A549 (cell line): ENCODE data around the gene UXS1. TPM values are rescaled to one million over a fixed set of nuclear protein-coding genes. Genes with fewer than 3 reads are reported as not detected.
A peak's percentile ranks its signal among the peaks of the same experiment; 100 is the strongest.

Experiments
- ATAC-seq, 2 experiments: fragments of 200-7000 bp in 1 of 2; fragments of >200 bp in 1 of 2; cut with Nextera tagmentation in 1 of 2; cut with Tn5 transposase in 1 of 2; 3 replicates each; pipeline versions ENCODE4 v1.8.0 to v1.9.1; 2018 to 2020; ENCODE audit warnings: mild to moderate bottlenecking in 1 of 2, moderate library complexity in 1 of 2
- CTCF ChIA-PET: fragments of 300-600 bp; sonication (Branson Sonifier 250); formaldehyde crosslinking; extraction: SDS; loops from one replicate; lab custom pipeline; 2021; ENCODE audit warnings: antibody characterized with exemption, inconsistent platforms; lab: Yijun Ruan, JAX
- POLR2A ChIA-PET: fragments of 350-600 bp; formaldehyde crosslinking; extraction: SDS; loops from one replicate; lab custom pipeline; 2021; ENCODE audit warnings: antibody characterized with exemption, inconsistent platforms; lab: Yijun Ruan, JAX
- DNase-seq, 2 experiments: peaks; one replicate each; pipeline versions ENCODE4 v3.0.0 to v3.0.0-alpha.2; 2011 to 2016; ENCODE audit warnings: low read depth in 1 of 2, low spot score in 1 of 2
- FAIRE-seq: peaks from 2 replicates; lab custom pipeline; 2011; peaks lifted over from hg19 to GRCh38; lab: Jason Lieb, UNC
- H3K27ac ChIP-seq, 2 experiments: fragments of >200 bp; sonication (Bioruptor Twin); formaldehyde crosslinking; 3 replicates each; pipeline ENCODE4 v1.5.1; 2016 to 2017
- H3K4me1 ChIP-seq: fragments of >200 bp; sonication (Bioruptor Twin); formaldehyde crosslinking; 3 replicates; pipeline ENCODE4 v1.6.1; 2016
- H3K4me2 ChIP-seq: fragments of >200 bp; sonication (Bioruptor Twin); formaldehyde crosslinking; 3 replicates; pipeline ENCODE4 v1.6.1; 2016
- H3K4me3 ChIP-seq: fragments of >200 bp; sonication (Bioruptor Twin); formaldehyde crosslinking; 3 replicates; pipeline ENCODE4 v1.5.1; 2016
- H3K9me3 ChIP-seq: fragments of >200 bp; sonication (Bioruptor Twin); formaldehyde crosslinking; 3 replicates; pipeline ENCODE4 v1.6.1; 2016
- CBX8 ChIP-seq: fragments of 200-600 bp; sonication (generic); IDR thresholded peaks from 2 replicates; pipeline ENCODE4 v1.6.1; 2016
- CHD2 ChIP-seq: fragments of 150-350 bp; IDR thresholded peaks from 2 replicates; pipeline ENCODE4 v1.6.1; 2014; ENCODE audit warnings: low read length; ENCODE audit not compliant: partially characterized antibody
- EHMT2 ChIP-seq: fragments of 200-600 bp; sonication (generic); IDR thresholded peaks from 2 replicates; pipeline ENCODE4 v1.6.1; 2016; ENCODE audit warnings: antibody characterized with exemption, low read depth, mild to moderate bottlenecking, moderate library complexity
- FOSB ChIP-seq: fragments of 250-450 bp; sonication (Bioruptor Pico); IDR thresholded peaks from 2 replicates; pipeline ENCODE4 v1.5.0; 2020; ENCODE audit warnings: mild to moderate bottlenecking, moderate library complexity
- HEYL ChIP-seq: fragments of 250-450 bp; sonication (Bioruptor Pico); IDR thresholded peaks from 2 replicates; pipeline ENCODE4 v1.8.0; 2021; ENCODE audit warnings: mild to moderate bottlenecking, moderate library complexity
- HOXA7 ChIP-seq: fragments of 250-450 bp; sonication (Bioruptor Pico); IDR thresholded peaks from 2 replicates; pipeline ENCODE4 v1.5.0; 2020; ENCODE audit warnings: mild to moderate bottlenecking, moderate library complexity
- HOXB13 ChIP-seq: fragments of 250-450 bp; sonication (Bioruptor Pico); IDR thresholded peaks from 2 replicates; pipeline ENCODE4 v1.5.0; 2020; ENCODE audit warnings: low read depth, mild to moderate bottlenecking, moderate library complexity
- HOXB5 ChIP-seq: fragments of 250-450 bp; sonication (Bioruptor Pico); IDR thresholded peaks from 2 replicates; pipeline ENCODE4 v1.5.0; 2020; ENCODE audit warnings: mild to moderate bottlenecking, moderate library complexity
- JUN ChIP-seq, 2 experiments: fragments of >200 bp; sonication (Bioruptor Twin); formaldehyde crosslinking; IDR thresholded peaks; 2 replicates in 1 of 2; 3 replicates in 1 of 2; pipeline ENCODE4 v1.6.1; 2016 to 2017
- KDM5A ChIP-seq: fragments of 200-600 bp; sonication (generic); IDR thresholded peaks from 2 replicates; pipeline ENCODE4 v1.6.1; 2016; ENCODE audit warnings: antibody characterized with exemption, mild to moderate bottlenecking
- NPAS2 ChIP-seq: fragments of 250-450 bp; sonication (Bioruptor Pico); IDR thresholded peaks from 2 replicates; pipeline ENCODE4 v1.8.0; 2022; ENCODE audit warnings: mild to moderate bottlenecking, moderate library complexity, borderline replicate concordance
- NR3C1 ChIP-seq: fragments of >200 bp; sonication (Bioruptor Twin); formaldehyde crosslinking; IDR thresholded peaks from 3 replicates; pipeline ENCODE4 v1.6.1; 2017
- PHF8 ChIP-seq: fragments of 200-600 bp; sonication (generic); IDR thresholded peaks from 2 replicates; pipeline ENCODE4 v1.6.1; 2016; ENCODE audit warnings: low read depth, mild to moderate bottlenecking, antibody characterized with exemption, moderate library complexity, borderline replicate concordance
- RAD21 ChIP-seq, 2 experiments: fragments of >200 bp in 1 of 2; sonication (Bioruptor Twin) in 1 of 2; formaldehyde crosslinking in 1 of 2; IDR thresholded peaks in 1 of 2; conservative IDR thresholded peaks in 1 of 2; 2 replicates in 1 of 2; 3 replicates in 1 of 2; pipeline ENCODE4 v1.6.1; 2012 to 2018; ENCODE audit warnings: inconsistent platforms in 1 of 2
- RFX5 ChIP-seq: fragments of 450-650 bp; IDR thresholded peaks from 2 replicates; pipeline ENCODE4 v1.7.1; 2014; ENCODE audit warnings: antibody characterized with exemption, mild to moderate bottlenecking, moderate library complexity
- RNF2 ChIP-seq: fragments of 200-600 bp; sonication (generic); IDR thresholded peaks from 2 replicates; pipeline ENCODE4 v1.6.1; 2016; ENCODE audit warnings: low read depth, mild to moderate bottlenecking, antibody characterized with exemption, moderate library complexity, borderline replicate concordance
- TP53 ChIP-seq: fragments of 250-450 bp; sonication (Bioruptor Pico); IDR thresholded peaks from 2 replicates; pipeline ENCODE4 v1.5.0; 2021; ENCODE audit warnings: mild to moderate bottlenecking, moderate library complexity
- ZFP36 ChIP-seq: fragments of 450-650 bp; IDR thresholded peaks from 2 replicates; pipeline ENCODE4 v1.6.1; 2014; ENCODE audit warnings: borderline replicate concordance; ENCODE audit not compliant: partially characterized antibody
- ZNF302 ChIP-seq: fragments of 250-450 bp; sonication (Bioruptor Pico); IDR thresholded peaks from 2 replicates; pipeline ENCODE4 v1.9.0; 2021; ENCODE audit warnings: inconsistent platforms, mild to moderate bottlenecking, moderate library complexity
- WGBS: methylation state at CpG from one replicate; pipeline ENCODE4 v1.1.6; 2017; ENCODE audit errors: missing lambda C conversion rate; 5-methylcytosine and 5-hydroxymethylcytosine counted together
- polyA plus RNA-seq, 4 experiments: library from polyadenylated mRNA; depleted of rRNA in 3 of 4; stranded (reverse); fragments of >200 nt; fragmentation: RNase III in 1 of 4; extraction: RNeasy Plus Mini Kit Qiagen cat#74134 plus additional on column Dnase treatment in 1 of 4; gene quantifications; 2 replicates in 3 of 4; 3 replicates in 1 of 4; pipeline ENCODE4 v1.2.3, GENCODE V29; 2011 to 2017
- TF ChIP-seq, protein P1 (sequence below): fragments of 150-350 bp; IDR thresholded peaks from 2 replicates; pipeline ENCODE4 v1.6.1; 2014; ENCODE audit warnings: low read depth, mild to moderate bottlenecking, low read length
- TF ChIP-seq, protein P2 (sequence below): fragments of 450-650 bp; IDR thresholded peaks from 2 replicates; pipeline ENCODE4 v1.6.1; 2014; ENCODE audit warnings: antibody characterized with exemption
- TF ChIP-seq, protein P3 (sequence below): fragments of 250-450 bp; sonication (Bioruptor Pico); IDR thresholded peaks from 2 replicates; pipeline ENCODE4 v1.5.0; 2021; ENCODE audit warnings: mild to moderate bottlenecking, moderate library complexity, borderline replicate concordance
- TF ChIP-seq, protein P4 (sequence below): IDR thresholded peaks from 2 replicates; pipeline ENCODE4 v1.6.1; 2012

Gene UXS1
- polyA plus RNA-seq, 2 of the 4 experiments (the other 2 are of a cell fraction), result 50.5 to 53.2 TPM

DNA sequence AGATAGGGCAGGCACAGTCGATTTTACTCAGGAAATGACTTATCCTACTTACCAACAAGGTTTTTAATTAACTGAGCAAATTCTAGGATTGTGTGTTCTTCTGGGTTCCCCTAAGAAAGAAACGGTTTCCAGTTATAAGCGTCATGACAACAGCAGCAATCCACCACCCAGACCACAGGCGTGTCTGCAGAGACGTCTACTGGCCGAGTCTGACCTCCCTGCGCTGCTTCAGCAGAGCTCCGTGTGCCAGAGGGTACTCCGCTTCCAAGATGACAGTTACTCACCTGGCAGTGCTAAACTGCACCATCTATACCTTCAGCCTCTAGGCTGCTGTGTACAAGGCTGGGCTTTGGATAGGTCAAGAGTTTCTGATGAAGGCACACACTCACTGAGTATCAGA, 95.4 kb downstream of the UXS1 start:
- CTCF ChIA-PET, result interaction anchor here (0.6 to 1.3 kb wide), 2 partner anchors 505 to 522 kb away, joined by 3 read pairs; no protein-coding TSS in a partner anchor
- POLR2A ChIA-PET, result no interaction called here
- Histone ChIP-seq H3K4me2 (no peak overlapping the region), H3K4me1 (no peaks in the 10 kb centered on the region), H3K9me3 (no peaks in the 10 kb centered on the region), H3K4me3 (no peak overlapping the region), H3K27ac (no peak overlapping the region)
- WGBS, result 71% methylated on average over 9 of the region's 9 CpGs
- TF ChIP-seq JUN (IDR thresholded peaks at IDR 0.05), result no peak
- no peak for TF ChIP-seq ZNF302 (CRISPR knock-in tag)
- no peak for TF ChIP-seq HEYL (CRISPR knock-in tag)
- no peak for TF ChIP-seq NPAS2 (CRISPR knock-in tag)
- no peak for TF ChIP-seq CBX8
- TF ChIP-seq RFX5, result no peak
- TF ChIP-seq FOSB (CRISPR knock-in tag), result no peak
- TF ChIP-seq ZFP36, result no peak
- TF ChIP-seq, protein P1, sequence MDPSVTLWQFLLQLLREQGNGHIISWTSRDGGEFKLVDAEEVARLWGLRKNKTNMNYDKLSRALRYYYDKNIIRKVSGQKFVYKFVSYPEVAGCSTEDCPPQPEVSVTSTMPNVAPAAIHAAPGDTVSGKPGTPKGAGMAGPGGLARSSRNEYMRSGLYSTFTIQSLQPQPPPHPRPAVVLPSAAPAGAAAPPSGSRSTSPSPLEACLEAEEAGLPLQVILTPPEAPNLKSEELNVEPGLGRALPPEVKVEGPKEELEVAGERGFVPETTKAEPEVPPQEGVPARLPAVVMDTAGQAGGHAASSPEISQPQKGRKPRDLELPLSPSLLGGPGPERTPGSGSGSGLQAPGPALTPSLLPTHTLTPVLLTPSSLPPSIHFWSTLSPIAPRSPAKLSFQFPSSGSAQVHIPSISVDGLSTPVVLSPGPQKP, result no peak
- no peak for TF ChIP-seq EHMT2
- TF ChIP-seq HOXB13 (CRISPR knock-in tag), result no peak
- TF ChIP-seq HOXB5, result no peak
- TF ChIP-seq, protein P2, sequence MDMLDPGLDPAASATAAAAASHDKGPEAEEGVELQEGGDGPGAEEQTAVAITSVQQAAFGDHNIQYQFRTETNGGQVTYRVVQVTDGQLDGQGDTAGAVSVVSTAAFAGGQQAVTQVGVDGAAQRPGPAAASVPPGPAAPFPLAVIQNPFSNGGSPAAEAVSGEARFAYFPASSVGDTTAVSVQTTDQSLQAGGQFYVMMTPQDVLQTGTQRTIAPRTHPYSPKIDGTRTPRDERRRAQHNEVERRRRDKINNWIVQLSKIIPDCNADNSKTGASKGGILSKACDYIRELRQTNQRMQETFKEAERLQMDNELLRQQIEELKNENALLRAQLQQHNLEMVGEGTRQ, result no peak
- no peak for TF ChIP-seq RNF2
- FAIRE-seq (no peak), DNase-seq (no peak), ATAC-seq (no peak)

DNA sequence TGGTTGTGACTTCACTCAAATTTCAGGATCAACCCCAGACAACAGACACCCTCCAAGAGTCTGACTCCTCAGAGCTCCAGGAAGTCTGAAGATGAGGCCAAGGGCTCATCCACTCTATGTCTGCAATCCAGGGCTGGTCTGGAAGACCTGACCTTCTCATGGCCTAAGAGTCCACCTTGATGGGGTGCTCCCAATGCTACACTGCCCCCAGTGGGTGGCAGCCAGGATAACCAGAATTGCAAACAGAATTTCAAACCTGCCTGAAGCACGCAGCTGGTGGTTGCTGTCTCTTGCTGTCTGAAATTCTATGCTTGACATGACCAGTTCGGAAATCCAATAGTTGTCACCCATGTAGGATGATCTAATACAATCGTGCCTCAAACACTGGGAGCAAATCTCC, 96.0 kb downstream of the UXS1 start:
- no peak overlapping the region for H3K4me3 ChIP-seq
- POLR2A ChIA-PET, result no interaction called here
- WGBS, result 63% methylated on average over 3 of the region's 3 CpGs
- TF ChIP-seq JUN (IDR thresholded peaks at IDR 0.05) (no peak), TP53 (no peak), RAD21 (conservative IDR thresholded peaks at IDR 0.05 in 1 of 2, IDR thresholded peaks at IDR 0.05 in 1 of 2) (peak; percentile 25 to 38; a peak in 1 of 5 replicates), NR3C1 (no peak)
- no peaks in the 10 kb centered on the region for H3K9me3 ChIP-seq
- CTCF ChIA-PET, result interaction anchor here (0.6 to 1.3 kb wide), 2 partner anchors 504 to 521 kb away, joined by 3 read pairs; no protein-coding TSS in a partner anchor
- no peaks in the 10 kb centered on the region for H3K4me1 ChIP-seq
- H3K4me2 ChIP-seq, result no peak overlapping the region
- DNase-seq (peak in 1 of 2 experiments; percentile 24), ATAC-seq (peak in 1 of 2 experiments; percentile 67; a peak in 3 of 6 replicates), FAIRE-seq (no peak)
- H3K27ac ChIP-seq, result no peak overlapping the region

DNA sequence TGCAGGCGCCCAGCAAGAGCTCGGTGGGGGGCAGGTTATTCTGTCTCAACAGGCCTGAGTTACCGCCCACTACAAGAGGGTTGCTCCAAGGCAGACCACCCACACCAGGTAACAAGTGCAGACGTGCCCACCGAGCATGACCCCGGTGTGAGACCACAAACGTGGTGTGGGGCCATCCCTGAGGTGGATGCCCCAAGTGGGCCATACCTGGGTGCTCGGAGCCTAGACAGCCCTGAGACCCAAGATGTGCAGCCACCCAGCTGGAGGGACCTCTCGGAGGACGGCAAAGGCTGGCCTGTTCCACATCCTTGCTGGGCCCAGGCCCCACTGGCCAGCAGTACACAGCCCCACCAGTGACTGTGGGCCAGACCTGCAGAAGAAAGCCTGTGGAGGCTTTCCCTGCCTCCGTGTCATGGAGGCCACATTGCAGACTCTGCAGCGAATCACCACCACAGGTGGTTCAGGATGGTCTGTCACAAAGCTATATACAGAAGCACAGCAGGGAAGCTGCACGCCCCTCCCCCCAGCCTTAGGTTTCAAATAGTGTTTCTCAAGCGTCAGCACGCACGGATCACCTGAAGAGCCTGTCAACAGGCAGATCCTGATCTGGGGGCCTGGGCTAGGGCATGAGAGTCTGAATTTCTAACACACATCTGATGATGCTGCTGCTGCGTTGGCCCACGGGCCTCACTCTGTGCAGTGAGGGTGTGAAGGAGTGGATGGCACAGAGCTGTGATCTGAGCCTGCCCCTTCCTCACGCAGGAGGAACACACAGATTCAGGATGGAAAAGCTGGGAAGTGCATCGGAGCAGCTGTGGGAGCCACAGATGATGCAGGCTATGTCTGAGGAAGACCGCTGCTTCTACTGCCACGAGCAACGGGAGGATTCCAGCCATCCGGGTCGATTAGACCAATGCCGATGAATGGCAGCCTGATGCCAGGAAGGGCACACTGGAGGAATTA, 96.8 kb downstream of the UXS1 start:
- POLR2A ChIA-PET, result no interaction called here
- FAIRE-seq (no peak), DNase-seq (no peak), ATAC-seq (no peak)
- Histone ChIP-seq H3K27ac (no peak overlapping the region), H3K4me3 (no peak overlapping the region), H3K9me3 (no peaks in the 10 kb centered on the region), H3K4me2 (no peak overlapping the region), H3K4me1 (no peaks in the 10 kb centered on the region)
- WGBS, result 93% methylated on average over 17 of the region's 26 CpGs
- CTCF ChIA-PET, result interaction anchor here (0.7 to 1.3 kb wide), 2 partner anchors 21 to 521 kb away, joined by 3 read pairs; no protein-coding TSS in a partner anchor
- TF ChIP-seq CHD2 (no peak), CBX8 (no peak), RFX5 (no peak), KDM5A (no peak), PHF8 (no peak), HOXA7 (CRISPR knock-in tag) (no peak)
- TF ChIP-seq, protein P3, sequence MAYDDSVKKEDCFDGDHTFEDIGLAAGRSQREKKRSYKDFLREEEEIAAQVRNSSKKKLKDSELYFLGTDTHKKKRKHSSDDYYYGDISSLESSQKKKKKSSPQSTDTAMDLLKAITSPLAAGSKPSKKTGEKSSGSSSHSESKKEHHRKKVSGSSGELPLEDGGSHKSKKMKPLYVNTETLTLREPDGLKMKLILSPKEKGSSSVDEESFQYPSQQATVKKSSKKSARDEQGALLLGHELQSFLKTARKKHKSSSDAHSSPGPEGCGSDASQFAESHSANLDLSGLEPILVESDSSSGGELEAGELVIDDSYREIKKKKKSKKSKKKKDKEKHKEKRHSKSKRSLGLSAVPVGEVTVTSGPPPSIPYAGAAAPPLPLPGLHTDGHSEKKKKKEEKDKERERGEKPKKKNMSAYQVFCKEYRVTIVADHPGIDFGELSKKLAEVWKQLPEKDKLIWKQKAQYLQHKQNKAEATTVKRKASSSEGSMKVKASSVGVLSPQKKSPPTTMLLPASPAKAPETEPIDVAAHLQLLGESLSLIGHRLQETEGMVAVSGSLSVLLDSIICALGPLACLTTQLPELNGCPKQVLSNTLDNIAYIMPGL (CRISPR knock-in tag), result no peak
- TF ChIP-seq, protein P4, sequence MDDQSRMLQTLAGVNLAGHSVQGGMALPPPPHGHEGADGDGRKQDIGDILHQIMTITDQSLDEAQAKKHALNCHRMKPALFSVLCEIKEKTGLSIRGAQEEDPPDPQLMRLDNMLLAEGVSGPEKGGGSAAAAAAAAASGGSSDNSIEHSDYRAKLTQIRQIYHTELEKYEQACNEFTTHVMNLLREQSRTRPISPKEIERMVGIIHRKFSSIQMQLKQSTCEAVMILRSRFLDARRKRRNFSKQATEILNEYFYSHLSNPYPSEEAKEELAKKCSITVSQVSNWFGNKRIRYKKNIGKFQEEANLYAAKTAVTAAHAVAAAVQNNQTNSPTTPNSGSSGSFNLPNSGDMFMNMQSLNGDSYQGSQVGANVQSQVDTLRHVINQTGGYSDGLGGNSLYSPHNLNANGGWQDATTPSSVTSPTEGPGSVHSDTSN, result no peak
